HG03095 (cell line): ENCODE results near the gene TRERF1.
"Not testable (repeated sequence)": the region's sequence is repeated elsewhere in the genome, so short reads cannot be mapped to it uniquely, and the experiment has no call there.

Experiments
- ATAC-seq: cut with Tn5 transposase; IDR thresholded peaks from one replicate; pipeline ENCODE4 v1.9.1; 2021; ENCODE audit warnings: moderate library complexity; ENCODE audit not compliant: unreplicated experiment

The TRERF1 gene

GRCh38 chr6:42204768-42205282 lies 246.9 kb downstream of the TRERF1 start:
- no peak for ATAC-seq

- ATAC-seq, result no peak
These were observed 248.5 kb downstream of the TRERF1 start for GRCh38 chr6:42203183-42203582.

- not testable (repeated sequence) for ATAC-seq
These were observed 249.4 kb downstream of the TRERF1 start for GRCh38 chr6:42202131-42202915.

GRCh38 chr6:42201382-42201781 lies 250.3 kb downstream of the TRERF1 start:
- no peak for ATAC-seq

GRCh38 chr6:42200035-42200434 lies 251.7 kb downstream of the TRERF1 start:
- ATAC-seq, result no peak

- no peak for ATAC-seq
These were observed 252.4 kb downstream of the TRERF1 start for GRCh38 chr6:42199106-42199981.

GRCh38 chr6:42197555-42198362 lies 254.0 kb downstream of the TRERF1 start:
- ATAC-seq, result no peak

GRCh38 chr6:42195415-42195814 lies 256.3 kb downstream of the TRERF1 start:
- ATAC-seq, result no peak

GRCh38 chr6:42194056-42194455 lies 257.7 kb downstream of the TRERF1 start:
- no peak for ATAC-seq

- no peak for ATAC-seq
These were observed 258.2 kb downstream of the TRERF1 start for GRCh38 chr6:42193491-42193894.

GRCh38 chr6:42192385-42192784 lies 259.3 kb downstream of the TRERF1 start:
- not testable (repeated sequence) for ATAC-seq

GRCh38 chr6:42190554-42191183 lies 261.1 kb downstream of the TRERF1 start:
- ATAC-seq, result no peak

- no peak for ATAC-seq
These were observed 263.3 kb downstream of the TRERF1 start for GRCh38 chr6:42188406-42188805.

- no peak for ATAC-seq
These were observed 266.1 kb downstream of the TRERF1 start for GRCh38 chr6:42185597-42185996.

- ATAC-seq, result no peak
These were observed 267.3 kb downstream of the TRERF1 start for GRCh38 chr6:42184475-42184874.

- ATAC-seq, result no peak
These were observed 269.6 kb downstream of the TRERF1 start for GRCh38 chr6:42182101-42182500.

- no peak for ATAC-seq
These were observed 271.8 kb downstream of the TRERF1 start for GRCh38 chr6:42179945-42180313.

GRCh38 chr6:42179261-42179944 lies 272.3 kb downstream of the TRERF1 start:
- ATAC-seq, result no peak

- no peak for ATAC-seq
These were observed 274.0 kb downstream of the TRERF1 start for GRCh38 chr6:42177514-42178364.
